Measurements from ENCODE around the gene KDM2A.

- TF ChIP-seq, protein P1, sequence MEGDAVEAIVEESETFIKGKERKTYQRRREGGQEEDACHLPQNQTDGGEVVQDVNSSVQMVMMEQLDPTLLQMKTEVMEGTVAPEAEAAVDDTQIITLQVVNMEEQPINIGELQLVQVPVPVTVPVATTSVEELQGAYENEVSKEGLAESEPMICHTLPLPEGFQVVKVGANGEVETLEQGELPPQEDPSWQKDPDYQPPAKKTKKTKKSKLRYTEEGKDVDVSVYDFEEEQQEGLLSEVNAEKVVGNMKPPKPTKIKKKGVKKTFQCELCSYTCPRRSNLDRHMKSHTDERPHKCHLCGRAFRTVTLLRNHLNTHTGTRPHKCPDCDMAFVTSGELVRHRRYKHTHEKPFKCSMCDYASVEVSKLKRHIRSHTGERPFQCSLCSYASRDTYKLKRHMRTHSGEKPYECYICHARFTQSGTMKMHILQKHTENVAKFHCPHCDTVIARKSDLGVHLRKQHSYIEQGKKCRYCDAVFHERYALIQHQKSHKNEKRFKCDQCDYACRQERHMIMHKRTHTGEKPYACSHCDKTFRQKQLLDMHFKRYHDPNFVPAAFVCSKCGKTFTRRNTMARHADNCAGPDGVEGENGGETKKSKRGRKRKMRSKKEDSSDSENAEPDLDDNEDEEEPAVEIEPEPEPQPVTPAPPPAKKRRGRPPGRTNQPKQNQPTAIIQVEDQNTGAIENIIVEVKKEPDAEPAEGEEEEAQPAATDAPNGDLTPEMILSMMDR (IDR thresholded peaks at IDR 0.05; ENCODE audit: insufficient read depth, low read length) = no peak
- TF ChIP-seq POLR2AphosphoS5 (IDR thresholded peaks at IDR 0.05; ENCODE audit: low read depth) (no peak), REST (IDR thresholded peaks at IDR 0.05; ENCODE audit: insufficient replicate concordance, low read depth) (no peak), GABPA (IDR thresholded peaks at IDR 0.05; ENCODE audit: low read depth) (no peak), SPI1 (IDR thresholded peaks at IDR 0.05; ENCODE audit: borderline replicate concordance, low read depth) (no peak)
Observed at GRCh38 chr11:67255353-67255752, 136.3 kb downstream of the KDM2A start.

All from HL-60 (cell line).